SK-N-SH (cell line): ENCODE data around the gene IL3. TPM values are rescaled to one million over a fixed set of nuclear protein-coding genes. Genes with fewer than 3 reads are reported as not detected.

Experiments
- CTCF ChIA-PET: fragments of 300-600, 350-600 bp; formaldehyde crosslinking; extraction: SDS; loops from one replicate; lab custom pipeline; 2021; lab: Yijun Ruan, JAX
- POLR2A ChIA-PET: fragments of 350-600 bp; sonication (Branson Sonifier 250); formaldehyde crosslinking; extraction: SDS; loops from one replicate; lab custom pipeline; 2020; ENCODE audit warnings: antibody characterized with exemption, inconsistent platforms; lab: Yijun Ruan, JAX
- DNase-seq: peaks from one replicate; pipeline ENCODE4 v3.0.0; 2012
- H2AFZ ChIP-seq: fragments of 200-600 bp; sonication (generic); 2 replicates; pipeline ENCODE4 v1.8.1; 2016; ENCODE audit warnings: antibody characterized with exemption, mild to moderate bottlenecking, low read depth
- H3F3A ChIP-seq: fragments of 200-600 bp; sonication (generic); replicated peaks from 2 replicates; pipeline ENCODE3; 2016; ENCODE audit warnings: antibody characterized with exemption, mild to moderate bottlenecking; ENCODE audit not compliant: insufficient read depth
- H3K27ac ChIP-seq, 2 experiments: fragments of 200-500 bp in 1 of 2; fragments of 200-600 bp in 1 of 2; sonication (Bioruptor generic) in 1 of 2; sonication (generic), shearing (Covaris generic) in 1 of 2; 2 replicates each; pipeline versions ENCODE4 v1.5.1 to v1.6.1; 2014 to 2016; ENCODE audit warnings: low read depth in 2 of 2, inconsistent platforms in 1 of 2, low read length in 1 of 2, mild to moderate bottlenecking in 1 of 2, mixed read lengths in 1 of 2
- H3K27me3 ChIP-seq: fragments of 200-600 bp; sonication (generic), shearing (Covaris generic); 2 replicates; pipeline ENCODE4 v1.6.1; 2016; ENCODE audit warnings: mixed run types; ENCODE audit not compliant: insufficient read depth
- H3K36me3 ChIP-seq, 2 experiments: fragments of 200-500 bp in 1 of 2; fragments of 200-600 bp in 1 of 2; sonication (Bioruptor generic) in 1 of 2; sonication (generic) in 1 of 2; replicated peaks in 1 of 2; 2 replicates each; pipeline versions ENCODE3 to v1.5.1; 2014 to 2016; ENCODE audit warnings: low read length in 1 of 2, mild to moderate bottlenecking in 1 of 2; ENCODE audit not compliant: insufficient read depth in 2 of 2, control insufficient read depth in 1 of 2
- H3K4me1 ChIP-seq, 2 experiments: fragments of 200-500 bp in 1 of 2; fragments of 200-600 bp in 1 of 2; sonication (Bioruptor generic) in 1 of 2; sonication (generic), shearing (Covaris generic) in 1 of 2; 2 replicates each; pipeline versions ENCODE4 v1.5.1 to v1.6.1; 2014 to 2016; ENCODE audit warnings: low read depth in 1 of 2, low read length in 1 of 2, mixed run types in 1 of 2; ENCODE audit not compliant: insufficient read depth in 2 of 2, control insufficient read depth in 1 of 2
- H3K4me2 ChIP-seq: fragments of 200-600 bp; sonication (generic), shearing (Covaris generic); 2 replicates; pipeline ENCODE4 v1.6.1; 2017; ENCODE audit warnings: mixed run types
- H3K4me3 ChIP-seq, 2 experiments: fragments of 200-500 bp in 1 of 2; fragments of 200-600 bp in 1 of 2; sonication (Bioruptor generic) in 1 of 2; sonication (generic), shearing (Covaris generic) in 1 of 2; 2 replicates each; pipeline versions ENCODE4 v1.5.1 to v1.8.1; 2014 to 2016; ENCODE audit warnings: low read depth in 2 of 2, inconsistent platforms in 1 of 2, low read length in 1 of 2, mild to moderate bottlenecking in 1 of 2, mixed read lengths in 1 of 2, moderate library complexity in 1 of 2
- H3K79me2 ChIP-seq: fragments of 200-600 bp; sonication (generic); 2 replicates; pipeline ENCODE4 v1.8.1; 2017; ENCODE audit warnings: mild to moderate bottlenecking; ENCODE audit not compliant: insufficient read depth
- H3K9ac ChIP-seq: fragments of 200-600 bp; sonication (generic); 2 replicates; pipeline ENCODE4 v1.6.1; 2017; ENCODE audit warnings: mixed run types
- H3K9me2 ChIP-seq: fragments of 200-600 bp; sonication (generic); 2 replicates; pipeline ENCODE4 v1.6.1; 2017; ENCODE audit warnings: mixed run types
- H3K9me3 ChIP-seq: fragments of 200-600 bp; sonication (generic); 2 replicates; pipeline ENCODE4 v1.6.1; 2017; ENCODE audit warnings: mixed run types, mild to moderate bottlenecking, moderate library complexity
- H4K20me1 ChIP-seq: fragments of 200-600 bp; sonication (generic); 2 replicates; pipeline ENCODE4 v1.6.1; 2017; ENCODE audit warnings: mild to moderate bottlenecking, mixed run types; ENCODE audit not compliant: insufficient read depth
- EP300 ChIP-seq, 2 experiments: IDR thresholded peaks; 2 replicates each; pipeline versions ENCODE4 v1.4.0 to v1.6.1; 2012; ENCODE audit warnings: borderline replicate concordance in 1 of 2, low read depth in 1 of 2, low read length in 1 of 2
- FOSL2 ChIP-seq: IDR thresholded peaks from 2 replicates; pipeline ENCODE4 v1.4.0; 2012; ENCODE audit warnings: low read depth, mild to moderate bottlenecking, moderate library complexity, borderline replicate concordance
- GABPA ChIP-seq: IDR thresholded peaks from 2 replicates; pipeline ENCODE4 v1.4.0; 2012; ENCODE audit warnings: low read depth, mild to moderate bottlenecking
- GATA2 ChIP-seq: sonication (generic); formaldehyde crosslinking; IDR thresholded peaks from 2 replicates; pipeline ENCODE4 v1.5.0; 2020; ENCODE audit warnings: mild to moderate bottlenecking, missing genetic modification reagents
- JUND ChIP-seq: IDR thresholded peaks from 2 replicates; pipeline ENCODE4 v1.4.0; 2012
- MAX ChIP-seq: IDR thresholded peaks from 2 replicates; pipeline ENCODE4 v1.4.0; 2012; ENCODE audit warnings: low read depth
- MEF2A ChIP-seq: IDR thresholded peaks from 2 replicates; pipeline ENCODE4 v1.4.0; 2012; ENCODE audit warnings: low read depth, borderline replicate concordance
- MXI1 ChIP-seq: IDR thresholded peaks from 2 replicates; pipeline ENCODE4 v1.6.1; 2012; ENCODE audit warnings: mild to moderate bottlenecking, low read depth, low read length, improper control_type of control experiment
- NRF1 ChIP-seq: IDR thresholded peaks from 2 replicates; pipeline ENCODE4 v1.6.1; 2012; ENCODE audit warnings: low read depth, mild to moderate bottlenecking, low read length
- POLR2AphosphoS5 ChIP-seq: IDR thresholded peaks from 2 replicates; pipeline ENCODE4 v1.6.1; 2012; ENCODE audit warnings: low read depth, low read length
- RAD21 ChIP-seq: IDR thresholded peaks from 2 replicates; pipeline ENCODE4 v1.6.1; 2012; ENCODE audit warnings: mild to moderate bottlenecking, low read length
- RCOR1 ChIP-seq: fragments of 150-350 bp; IDR thresholded peaks from 2 replicates; pipeline ENCODE4 v1.6.1; 2017; ENCODE audit warnings: antibody characterized with exemption, low read length
- RFX5 ChIP-seq: IDR thresholded peaks from 2 replicates; pipeline ENCODE4 v1.6.1; 2012; ENCODE audit warnings: mild to moderate bottlenecking, improper control_type of control experiment, low read length
- RXRA ChIP-seq: IDR thresholded peaks from 2 replicates; pipeline ENCODE4 v1.4.0; 2012; ENCODE audit warnings: low read depth, mild to moderate bottlenecking, borderline replicate concordance
- SIN3A ChIP-seq: IDR thresholded peaks from 2 replicates; pipeline ENCODE4 v1.6.1; 2012; ENCODE audit warnings: low read depth, mild to moderate bottlenecking, low read length, moderate library complexity, borderline replicate concordance
- SMC3 ChIP-seq: IDR thresholded peaks from 2 replicates; pipeline ENCODE4 v1.6.1; 2012; ENCODE audit warnings: low read depth, low read length, improper control_type of control experiment
- TAF1 ChIP-seq: IDR thresholded peaks from 2 replicates; pipeline ENCODE4 v1.6.1; 2012; ENCODE audit warnings: low read depth, mild to moderate bottlenecking, low read length, moderate library complexity, borderline replicate concordance
- TCF12 ChIP-seq: IDR thresholded peaks from 2 replicates; pipeline ENCODE4 v1.4.0; 2012
- TEAD4 ChIP-seq: IDR thresholded peaks from 2 replicates; pipeline ENCODE4 v1.4.0; 2012; ENCODE audit warnings: mild to moderate bottlenecking, borderline replicate concordance; ENCODE audit not compliant: insufficient read depth
- YY1 ChIP-seq: IDR thresholded peaks from 2 replicates; pipeline ENCODE4 v1.4.0; 2012; ENCODE audit warnings: low read depth, mild to moderate bottlenecking
- WGBS: methylation state at CpG from one replicate; pipeline ENCODE4 v1.1.6; 2017; ENCODE audit warnings: low lambda C conversion rate; 5-methylcytosine and 5-hydroxymethylcytosine counted together
- polyA plus RNA-seq, 3 experiments: library from polyadenylated mRNA; depleted of rRNA; stranded (reverse); fragments of >200 nt; gene quantifications; 2 replicates each; pipeline ENCODE4 v1.2.3, GENCODE V29; 2012
- TF ChIP-seq, protein P1 (sequence below): IDR thresholded peaks from 2 replicates; pipeline ENCODE4; 2012
- TF ChIP-seq, protein P2 (sequence below): fragments of 150-350 bp; IDR thresholded peaks from 2 replicates; pipeline ENCODE4 v1.6.1; 2017; ENCODE audit warnings: antibody characterized with exemption, low read length, low read depth, borderline replicate concordance
- TF ChIP-seq, protein P3 (sequence below): IDR thresholded peaks from 2 replicates; pipeline ENCODE4 v1.4.0; 2012; ENCODE audit warnings: low read depth, borderline replicate concordance

The IL3 gene
- polyA plus RNA-seq, 1 of the 3 experiments (the other 2 are of a cell fraction), result not detected

- Histone ChIP-seq H3K79me2 (no peaks in the 10 kb centered on the region), H2AFZ (no peak overlapping the region), H3K4me3 (no peak overlapping the region), H3K4me1 (peaks cover 18 to 30% of the 10 kb centered on the region in 2 experiments), H3K36me3 (no peaks in the 10 kb centered on the region), H3K27ac (peak overlapping the region in 1 of 2 experiments; percentile 85; a peak in 3 of 4 replicates), H3F3A (peaks cover 8% of the 10 kb centered on the region), H3K27me3 (no peaks in the 10 kb centered on the region), H4K20me1 (no peaks in the 10 kb centered on the region), H3K4me2 (peak overlapping the region; percentile 72; the same call in 1 of the 2 replicates), H3K9me3 (no peaks in the 10 kb centered on the region), H3K9me2 (no peaks in the 10 kb centered on the region), H3K9ac (no peak overlapping the region; the same call in 1 of the 2 replicates)
- ChIA-PET CTCF (interaction anchor here (1.1 to 1.2 kb wide), 2 partner anchors 60 to 77 kb away, joined by 3 to 4 read pairs; no protein-coding TSS in a partner anchor), POLR2A (no interaction called here)
- no peak for DNase-seq
- TF ChIP-seq TAF1 (no peak), TCF12 (no peak), MXI1 (no peak), GABPA (no peak), JUND (no peak), RXRA (no peak), EP300 (IDR thresholded peaks at IDR 0.05; ENCODE audit: borderline replicate concordance in 1 of 2, low read depth in 1 of 2, low read length in 1 of 2) (no peak)
- no CpG with 5 or more reads among the region's 3 CpGs for WGBS
Measured at GRCh38 chr5:132102944-132103331, 42.5 kb downstream of the IL3 start.

- H4K20me1 ChIP-seq, result no peaks in the 10 kb centered on the region
- H2AFZ ChIP-seq, result peak overlapping the region; percentile 77
- peaks cover 18 to 30% of the 10 kb centered on the region in 2 experiments for H3K4me1 ChIP-seq
- peaks cover 8% of the 10 kb centered on the region for H3F3A ChIP-seq
- DNase-seq, result peak; percentile 43
- ChIA-PET CTCF (interaction anchor here (1.2 kb wide), 1 partner anchor 60 kb away, joined by 3 read pairs; no protein-coding TSS in a partner anchor), POLR2A (no interaction called here)
- no peaks in the 10 kb centered on the region for H3K79me2 ChIP-seq
- H3K27me3 ChIP-seq, result no peaks in the 10 kb centered on the region
- H3K9me2 ChIP-seq, result no peaks in the 10 kb centered on the region
- no peaks in the 10 kb centered on the region for H3K36me3 ChIP-seq
- H3K9me3 ChIP-seq, result no peaks in the 10 kb centered on the region
- peak overlapping the region; percentile 39 to 85 for H3K27ac ChIP-seq
- peak overlapping the region; percentile 72 for H3K4me2 ChIP-seq
- no peak overlapping the region for H3K4me3 ChIP-seq
- peak overlapping the region; percentile 51; the same call in 1 of the 2 replicates for H3K9ac ChIP-seq
- TF ChIP-seq YY1 (no peak), TEAD4 (peak; percentile 34; the same call in 1 of the 2 replicates), MEF2A (no peak), RAD21 (no peak), SMC3 (no peak), JUND (peak; percentile 61; the same call in 1 of the 2 replicates), RFX5 (no peak), RCOR1 (no peak), EP300 (IDR thresholded peaks at IDR 0.05; ENCODE audit: borderline replicate concordance in 1 of 2, low read depth in 1 of 2, low read length in 1 of 2) (0 out of 4 replicates have a peak, but pooled peaks have one; percentile 23 to 36), MXI1 (no peak), SIN3A (no peak), GATA2 (CRISPR knock-in tag) (no peak), RXRA (peak; percentile 24; the same call in 1 of the 2 replicates), FOSL2 (peak; percentile 81; the same call in 1 of the 2 replicates), MAX (no peak), POLR2AphosphoS5 (peak; percentile 60; the same call in 1 of the 2 replicates), NRF1 (no peak), TAF1 (no peak)
- TF ChIP-seq, protein P1, sequence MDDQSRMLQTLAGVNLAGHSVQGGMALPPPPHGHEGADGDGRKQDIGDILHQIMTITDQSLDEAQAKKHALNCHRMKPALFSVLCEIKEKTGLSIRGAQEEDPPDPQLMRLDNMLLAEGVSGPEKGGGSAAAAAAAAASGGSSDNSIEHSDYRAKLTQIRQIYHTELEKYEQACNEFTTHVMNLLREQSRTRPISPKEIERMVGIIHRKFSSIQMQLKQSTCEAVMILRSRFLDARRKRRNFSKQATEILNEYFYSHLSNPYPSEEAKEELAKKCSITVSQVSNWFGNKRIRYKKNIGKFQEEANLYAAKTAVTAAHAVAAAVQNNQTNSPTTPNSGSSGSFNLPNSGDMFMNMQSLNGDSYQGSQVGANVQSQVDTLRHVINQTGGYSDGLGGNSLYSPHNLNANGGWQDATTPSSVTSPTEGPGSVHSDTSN, result peak; percentile 58
- TF ChIP-seq, protein P2, sequence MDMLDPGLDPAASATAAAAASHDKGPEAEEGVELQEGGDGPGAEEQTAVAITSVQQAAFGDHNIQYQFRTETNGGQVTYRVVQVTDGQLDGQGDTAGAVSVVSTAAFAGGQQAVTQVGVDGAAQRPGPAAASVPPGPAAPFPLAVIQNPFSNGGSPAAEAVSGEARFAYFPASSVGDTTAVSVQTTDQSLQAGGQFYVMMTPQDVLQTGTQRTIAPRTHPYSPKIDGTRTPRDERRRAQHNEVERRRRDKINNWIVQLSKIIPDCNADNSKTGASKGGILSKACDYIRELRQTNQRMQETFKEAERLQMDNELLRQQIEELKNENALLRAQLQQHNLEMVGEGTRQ, result no peak
- TF ChIP-seq, protein P3, sequence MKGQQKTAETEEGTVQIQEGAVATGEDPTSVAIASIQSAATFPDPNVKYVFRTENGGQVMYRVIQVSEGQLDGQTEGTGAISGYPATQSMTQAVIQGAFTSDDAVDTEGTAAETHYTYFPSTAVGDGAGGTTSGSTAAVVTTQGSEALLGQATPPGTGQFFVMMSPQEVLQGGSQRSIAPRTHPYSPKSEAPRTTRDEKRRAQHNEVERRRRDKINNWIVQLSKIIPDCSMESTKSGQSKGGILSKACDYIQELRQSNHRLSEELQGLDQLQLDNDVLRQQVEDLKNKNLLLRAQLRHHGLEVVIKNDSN, result no peak
Measured at GRCh38 chr5:132103332-132103951, 43.0 kb downstream of the IL3 start.
